SW 1271 (cell line): ENCODE data around the gene ILK.

Experiments used
- DNase-seq, 2 experiments: peaks; one replicate each; lab custom pipeline; 2025; lab: John Stamatoyannopoulos, UW

The ILK gene

GRCh38 chr11:6621711-6622211, 18.2 kb downstream of the ILK start:
- no peak for DNase-seq

DNA sequence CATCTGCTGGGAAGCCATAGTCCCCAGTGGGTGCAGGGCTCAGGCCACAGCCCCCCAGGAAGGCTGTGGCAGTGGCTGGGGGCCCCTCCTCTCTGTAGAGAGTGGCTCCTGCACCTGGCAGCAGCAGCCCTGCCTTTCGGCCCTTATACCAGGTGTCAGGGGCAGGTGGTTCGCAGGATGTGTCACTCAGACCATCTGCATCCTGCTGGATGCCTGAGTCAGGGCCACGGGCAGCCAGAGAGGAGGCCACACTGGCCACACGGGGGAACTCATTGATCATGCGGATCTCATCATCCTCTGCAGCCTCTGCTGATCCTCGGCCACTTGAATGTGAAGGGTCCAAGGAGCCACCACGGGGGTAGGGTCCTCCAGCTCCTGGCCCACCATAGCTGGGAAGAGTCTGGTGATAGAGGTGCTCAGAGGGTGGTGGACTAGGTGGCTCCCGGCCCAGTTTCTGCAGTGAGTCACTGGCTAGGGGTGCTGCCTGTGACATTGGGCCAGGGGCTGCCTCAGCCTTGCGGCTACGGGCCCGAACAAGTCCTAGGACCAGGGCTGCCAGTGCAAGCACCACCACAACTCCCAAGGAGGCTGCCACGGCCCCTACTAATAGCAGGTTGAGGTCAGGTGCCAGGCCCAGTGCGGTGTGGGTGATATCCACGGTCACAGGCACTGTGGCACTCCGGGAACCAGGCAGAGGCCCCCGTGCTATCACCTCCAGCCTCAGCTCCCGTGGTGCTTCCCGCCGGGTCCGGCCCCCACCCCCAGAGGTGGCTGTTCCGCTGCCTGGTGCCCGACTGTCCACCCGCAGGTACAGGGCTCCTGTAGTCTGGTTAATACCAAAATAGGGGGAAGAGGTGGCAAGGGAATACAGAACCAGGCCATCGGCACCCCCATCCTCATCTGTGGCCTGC, 18.9 kb downstream of the ILK start:
- DNase-seq: no peak

- DNase-seq: no peak
Measured at GRCh38 chr11:6623391-6624363, 20.1 kb downstream of the ILK start.

- no peak for DNase-seq
Measured at GRCh38 chr11:6625156-6625831, 21.7 kb downstream of the ILK start.

- DNase-seq: no peak
Measured at GRCh38 chr11:6625832-6626420, 22.4 kb downstream of the ILK start.

DNA sequence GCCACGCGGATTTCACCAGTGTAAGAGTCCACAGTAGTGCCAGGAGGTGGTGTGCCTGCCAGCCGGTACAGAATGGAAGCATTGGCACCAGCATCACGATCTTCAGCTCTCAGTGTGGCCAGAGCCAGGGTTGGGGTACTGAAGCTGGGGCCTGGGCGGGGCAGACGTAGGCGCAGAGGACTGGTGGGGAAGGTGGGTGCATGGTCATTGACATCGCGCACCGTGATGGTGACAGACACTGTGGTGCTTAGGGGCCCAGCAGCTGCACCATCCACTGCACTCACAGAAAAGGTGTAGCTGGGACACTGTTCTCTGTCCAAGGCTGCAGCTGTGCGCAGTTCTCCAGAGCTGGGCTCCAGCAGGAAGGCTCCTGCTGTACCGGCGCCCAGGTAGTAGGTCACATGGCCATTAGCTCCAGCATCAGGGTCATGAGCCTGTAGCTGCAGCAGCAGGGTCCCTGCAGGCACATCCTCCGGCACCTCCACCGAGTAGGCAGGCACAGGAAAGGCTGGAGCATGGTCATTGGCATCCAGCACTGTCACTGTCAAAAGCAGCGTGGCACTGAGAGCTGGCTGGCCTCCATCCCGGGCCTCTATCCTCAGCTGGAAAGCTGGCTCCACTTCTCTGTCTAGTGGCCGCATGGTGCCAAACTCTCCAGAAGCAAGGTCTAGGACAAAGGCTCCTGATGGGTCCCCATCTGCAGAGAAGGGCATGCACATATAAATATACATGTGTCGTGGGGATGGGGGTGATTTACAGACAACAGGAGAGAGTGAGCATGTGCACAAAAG, 23.6 kb downstream of the ILK start:
- no peak for DNase-seq

DNA sequence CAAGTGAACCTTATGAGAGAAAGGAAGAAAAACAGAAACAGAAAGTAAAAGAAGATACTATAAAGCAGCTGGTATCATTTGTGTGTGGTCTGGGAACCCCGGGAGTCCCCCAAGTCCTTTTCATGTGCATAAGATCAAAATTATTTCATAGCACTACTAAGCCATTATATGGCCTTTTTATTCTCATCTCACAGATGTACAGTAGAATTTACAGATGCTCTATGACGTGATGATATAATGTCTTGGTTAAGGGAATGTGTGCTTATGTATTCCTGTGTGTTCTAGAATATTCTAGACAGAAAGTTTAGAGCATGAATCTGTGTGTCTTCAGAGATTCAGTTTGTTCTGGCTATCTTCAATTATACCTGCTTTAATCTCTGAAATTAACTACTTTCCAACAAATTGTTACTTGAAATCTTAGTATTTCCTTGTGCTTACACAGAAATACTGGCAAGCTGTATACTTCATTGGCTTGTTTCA, 24.2 kb downstream of the ILK start:
- DNase-seq: no peak

- DNase-seq: no peak
Measured at GRCh38 chr11:6628526-6628925, 25.0 kb downstream of the ILK start.

- DNase-seq: no peak
Measured at GRCh38 chr11:6629573-6629891, 26.0 kb downstream of the ILK start.

DNA sequence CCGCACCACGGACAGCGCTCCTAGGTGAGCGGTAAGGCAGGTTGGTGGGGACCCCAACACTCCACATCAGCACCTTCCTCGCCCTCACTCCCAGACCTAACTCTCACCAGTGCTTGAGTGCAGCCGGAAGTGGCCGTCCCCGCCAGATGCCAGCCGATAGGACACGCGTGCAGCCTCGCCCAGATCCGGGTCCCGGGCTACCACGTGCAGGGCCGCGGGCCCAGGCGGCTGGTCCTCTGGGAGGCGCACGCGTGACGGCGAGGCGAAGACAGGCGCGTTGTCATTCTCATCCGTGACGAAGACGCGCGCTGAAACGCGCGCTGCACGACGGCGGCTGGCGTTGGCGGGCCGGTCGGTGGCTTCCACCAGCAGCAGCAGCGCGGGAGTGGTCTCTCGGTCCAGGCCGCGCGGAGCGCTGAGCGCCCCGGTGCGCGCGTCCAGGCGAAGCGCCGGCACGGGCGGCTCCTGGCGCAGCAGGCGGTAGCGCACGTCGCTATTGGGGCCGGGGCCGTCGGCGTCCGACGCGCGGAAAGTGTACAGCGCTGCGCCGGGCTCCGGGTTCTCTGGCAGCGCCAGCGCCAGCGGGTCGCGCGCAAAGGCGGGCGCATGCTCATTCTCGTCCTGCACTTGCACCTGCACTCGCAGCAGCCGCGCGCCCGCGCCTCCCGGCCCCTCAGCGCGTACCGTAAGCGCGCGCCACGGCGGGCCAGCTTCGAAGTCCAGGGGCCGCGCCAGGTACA, 26.5 kb downstream of the ILK start:
- DNase-seq: no peak

DNA sequence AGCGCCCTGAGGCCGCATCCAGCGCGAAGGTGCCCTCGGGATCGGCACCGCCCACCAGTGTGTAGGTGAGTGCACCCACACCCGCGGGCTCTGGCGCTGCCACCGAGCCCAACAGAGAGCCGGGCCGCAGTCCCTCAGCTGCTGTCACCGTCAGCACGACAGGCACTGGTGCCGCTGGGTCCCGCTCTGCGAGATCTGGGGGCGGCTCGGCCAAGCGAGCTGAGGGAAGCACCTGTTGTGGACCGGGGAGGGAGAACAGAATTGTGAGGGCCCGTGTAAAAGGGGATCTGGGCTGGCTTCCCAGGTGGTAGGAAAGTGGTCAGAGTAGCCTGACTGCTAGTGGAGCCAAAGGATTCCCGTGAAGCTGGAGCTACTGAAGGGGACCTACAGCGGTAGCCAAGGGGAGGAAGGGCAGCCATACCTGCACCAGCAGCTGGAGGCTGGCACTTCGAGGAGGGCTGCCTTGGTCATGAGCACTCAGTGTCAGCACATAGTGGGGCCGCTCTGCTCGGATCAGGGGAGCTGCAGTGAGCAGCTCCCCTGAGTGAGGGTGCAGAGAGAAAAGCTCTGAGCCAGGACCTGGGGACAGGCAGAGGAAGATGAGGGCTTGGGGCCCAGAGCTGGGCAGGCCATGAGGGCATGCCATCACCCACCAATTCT, 27.2 kb downstream of the ILK start:
- DNase-seq: no peak

DNA sequence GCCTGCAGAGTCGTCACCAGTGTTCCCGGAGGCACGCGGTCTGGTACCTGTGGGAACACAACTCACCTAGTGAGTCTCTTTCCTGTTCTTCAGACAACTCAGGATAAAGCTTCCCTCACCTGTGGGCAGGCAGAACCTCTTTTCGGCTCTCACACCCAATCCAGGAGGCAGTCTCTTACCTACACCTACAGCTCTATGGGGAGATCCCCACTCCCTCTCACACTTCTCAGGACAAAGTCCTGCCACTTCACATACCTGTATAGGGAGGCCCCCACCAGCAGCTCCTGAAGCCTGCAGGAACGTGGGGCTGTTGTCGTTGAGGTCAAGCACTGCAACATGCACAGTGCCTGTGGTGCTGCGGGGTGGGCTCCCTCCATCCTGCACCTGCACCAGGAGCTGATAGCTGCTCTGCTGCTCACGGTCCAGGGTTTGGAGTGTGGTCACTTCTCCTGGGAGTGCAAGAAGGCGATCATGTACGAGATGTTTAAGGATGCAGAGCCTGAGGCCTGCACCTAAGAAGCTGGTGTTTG, 27.9 kb downstream of the ILK start:
- DNase-seq: no peak

DNA sequence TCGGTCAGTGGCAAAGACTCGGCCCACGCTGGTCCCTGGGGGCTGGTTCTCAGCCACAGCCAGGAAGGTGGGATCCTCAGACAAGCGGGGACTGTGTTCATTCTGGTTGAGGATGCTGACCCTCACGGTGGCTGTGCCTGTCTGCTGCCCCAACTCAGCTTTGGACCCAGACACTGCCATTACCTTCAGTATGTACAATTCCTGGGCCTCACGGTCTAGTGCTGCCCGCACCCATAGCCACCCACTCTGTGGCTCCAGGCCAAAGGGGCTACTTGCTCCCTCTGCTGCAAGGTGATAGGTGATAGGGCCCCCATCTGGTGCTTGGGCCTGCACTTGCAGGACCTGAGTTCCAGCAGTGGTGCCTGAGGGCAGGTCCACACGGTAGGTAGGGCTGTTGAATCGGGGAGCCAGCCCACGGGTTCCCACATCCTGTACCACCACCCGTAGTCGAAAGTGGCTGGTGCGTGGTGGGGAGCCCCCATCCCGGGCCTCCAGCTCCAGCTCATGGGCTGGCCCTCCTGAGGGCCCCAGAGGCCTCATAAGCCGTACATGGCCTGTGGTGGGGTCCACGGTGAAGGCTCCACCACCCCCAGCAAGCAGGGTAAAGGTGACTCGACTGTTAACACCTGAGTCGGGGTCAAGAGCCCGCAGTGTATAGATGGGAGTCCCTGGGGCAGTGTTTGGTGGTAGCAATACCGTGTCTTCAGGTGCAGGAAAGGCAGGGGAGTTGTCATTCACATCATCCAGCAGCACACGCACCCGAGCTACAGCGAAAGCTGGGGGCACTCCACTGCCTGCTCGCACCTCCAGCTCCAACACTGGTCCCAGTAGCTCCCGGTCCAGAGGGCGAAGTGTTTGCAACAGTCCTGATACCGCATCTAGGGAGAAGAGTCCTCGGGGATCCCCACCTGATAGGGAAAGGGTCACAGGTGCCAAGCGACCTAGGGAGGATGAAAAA, 28.8 kb downstream of the ILK start:
- DNase-seq: no peak

GRCh38 chr11:6633422-6634408, 30.1 kb downstream of the ILK start:
- no peak for DNase-seq

GRCh38 chr11:6634534-6634933, 31.0 kb downstream of the ILK start:
- DNase-seq: no peak

- no peak for DNase-seq
Measured at GRCh38 chr11:6635082-6635932, 31.7 kb downstream of the ILK start.
